ENCODE measurements around the gene PLCL2. TPM values are rescaled to one million over a fixed set of nuclear protein-coding genes. Genes with fewer than 3 reads are reported as not detected.

The PLCL2 gene
- total RNA-seq, 4 donors from 2014 or later: 1.4 to 4.5 (median 3.9) TPM

DNA sequence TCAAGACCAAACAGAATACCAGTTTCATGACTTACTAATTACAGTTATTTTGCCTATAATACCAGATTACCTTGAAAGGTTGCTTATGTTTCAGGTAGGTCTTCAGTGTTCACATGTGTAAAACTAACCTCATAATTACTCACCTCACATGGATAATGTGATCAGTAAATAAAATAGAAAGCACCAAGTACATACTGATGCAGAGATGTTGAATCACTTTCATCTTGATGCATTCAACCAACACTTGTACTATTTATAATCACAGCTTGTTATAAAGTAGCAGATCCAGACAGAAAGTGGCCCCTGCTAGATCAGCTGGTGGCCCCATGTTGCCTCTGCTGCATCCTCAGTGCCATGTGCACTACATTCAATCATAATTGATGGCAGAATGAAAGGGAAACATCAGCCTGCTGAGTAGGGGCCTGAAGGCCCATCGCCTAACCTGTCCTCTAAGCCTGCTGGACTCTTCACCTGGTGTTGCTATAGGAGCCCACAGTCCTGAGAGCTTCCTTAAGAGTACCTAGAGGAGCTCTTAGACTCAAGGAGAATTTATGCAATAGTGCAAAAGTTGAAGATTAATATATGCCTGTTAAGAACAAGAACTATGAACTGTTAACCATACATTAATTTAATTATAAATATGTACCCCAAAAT is 154.3 kb downstream of the PLCL2 start:
- DNase-seq (ENCODE audit: low spot score in 2 of 2): no peak
- H3K4me3 ChIP-seq (ENCODE audit: low read depth, poor library complexity, severe bottlenecking): no peak overlapping the region
- intact Hi-C loops (cut with DNase I; ENCODE audit: low total_unique reads): no loop called here
- 86 to 95% methylated on average over 1 of the region's 1 CpG for WGBS, 2 donors
- TF ChIP-seq, protein P1, sequence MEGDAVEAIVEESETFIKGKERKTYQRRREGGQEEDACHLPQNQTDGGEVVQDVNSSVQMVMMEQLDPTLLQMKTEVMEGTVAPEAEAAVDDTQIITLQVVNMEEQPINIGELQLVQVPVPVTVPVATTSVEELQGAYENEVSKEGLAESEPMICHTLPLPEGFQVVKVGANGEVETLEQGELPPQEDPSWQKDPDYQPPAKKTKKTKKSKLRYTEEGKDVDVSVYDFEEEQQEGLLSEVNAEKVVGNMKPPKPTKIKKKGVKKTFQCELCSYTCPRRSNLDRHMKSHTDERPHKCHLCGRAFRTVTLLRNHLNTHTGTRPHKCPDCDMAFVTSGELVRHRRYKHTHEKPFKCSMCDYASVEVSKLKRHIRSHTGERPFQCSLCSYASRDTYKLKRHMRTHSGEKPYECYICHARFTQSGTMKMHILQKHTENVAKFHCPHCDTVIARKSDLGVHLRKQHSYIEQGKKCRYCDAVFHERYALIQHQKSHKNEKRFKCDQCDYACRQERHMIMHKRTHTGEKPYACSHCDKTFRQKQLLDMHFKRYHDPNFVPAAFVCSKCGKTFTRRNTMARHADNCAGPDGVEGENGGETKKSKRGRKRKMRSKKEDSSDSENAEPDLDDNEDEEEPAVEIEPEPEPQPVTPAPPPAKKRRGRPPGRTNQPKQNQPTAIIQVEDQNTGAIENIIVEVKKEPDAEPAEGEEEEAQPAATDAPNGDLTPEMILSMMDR (IDR thresholded peaks at IDR 0.05): no peak
- TF ChIP-seq POLR2A (IDR thresholded peaks at IDR 0.05): no peak

DNA sequence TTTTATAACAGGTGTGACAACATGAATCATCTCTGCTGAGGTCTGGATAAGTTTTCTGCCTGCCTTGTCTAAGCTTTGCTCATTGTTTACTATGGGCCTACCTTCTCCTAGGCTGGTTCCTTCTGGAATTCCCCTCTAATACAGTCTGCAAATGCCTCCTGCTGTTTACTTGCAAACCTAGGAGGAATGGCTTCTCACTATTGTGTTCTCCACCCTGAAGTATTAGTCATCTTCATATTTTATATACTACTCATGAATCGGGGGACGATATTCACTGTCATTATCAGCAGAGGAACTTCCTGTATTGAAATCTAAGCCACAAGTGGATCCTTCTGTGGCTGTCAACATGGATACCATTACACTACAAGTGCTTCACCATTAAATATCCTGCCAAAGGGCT is 154.8 kb downstream of the PLCL2 start:
- H3K4me3 ChIP-seq (ENCODE audit: low read depth, poor library complexity, severe bottlenecking): no peak overlapping the region
- 11 to 15% methylated on average over 2 of the region's 2 CpGs for WGBS, 2 donors
- no peak for DNase-seq (ENCODE audit: low spot score in 2 of 2)
- TF ChIP-seq, protein P1 (IDR thresholded peaks at IDR 0.05): no peak
- no peak for TF ChIP-seq POLR2A (IDR thresholded peaks at IDR 0.05)
- intact Hi-C loops (cut with DNase I; ENCODE audit: low total_unique reads): no loop called here

DNA sequence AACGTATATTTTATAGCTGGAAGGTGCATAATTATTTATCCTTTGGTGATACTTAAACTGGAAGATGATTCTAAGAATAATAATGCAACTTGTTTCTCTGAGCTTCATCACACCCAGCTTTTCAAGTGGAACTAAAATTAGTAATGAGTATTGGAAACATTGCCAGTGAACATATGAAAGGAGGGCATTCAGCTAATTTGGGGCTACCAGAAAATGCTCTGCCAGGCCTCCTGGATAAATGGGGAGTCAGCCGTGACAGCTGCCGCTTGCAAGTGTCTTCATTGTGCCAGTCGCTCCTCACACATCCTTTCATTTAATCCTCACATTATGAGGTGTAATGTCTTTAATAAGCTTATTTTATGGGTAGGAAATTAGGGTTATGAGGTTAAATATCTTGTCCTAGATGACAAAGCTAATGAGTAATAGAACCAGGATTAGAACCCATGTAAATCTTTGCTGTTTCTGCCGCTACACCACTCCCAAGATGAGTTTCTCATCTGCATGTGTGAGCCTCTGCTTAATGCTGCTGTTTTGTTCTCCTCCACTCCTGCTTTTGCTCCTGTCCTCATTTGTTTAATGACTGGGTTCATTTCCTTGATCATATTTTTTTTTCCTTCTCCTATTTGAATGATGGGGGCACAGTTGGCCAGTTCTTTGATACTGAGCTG is 155.7 kb downstream of the PLCL2 start:
- WGBS, 2 donors: 95 to 96% methylated on average over 5 of the region's 5 CpGs
- DNase-seq (ENCODE audit: low spot score in 2 of 2): no peak
- TF ChIP-seq, protein P1 (IDR thresholded peaks at IDR 0.05): no peak
- no peak for TF ChIP-seq POLR2A (IDR thresholded peaks at IDR 0.05)
- H3K4me3 ChIP-seq (ENCODE audit: low read depth, poor library complexity, severe bottlenecking): no peak overlapping the region
- intact Hi-C loops (cut with DNase I; ENCODE audit: low total_unique reads): no loop called here

DNA sequence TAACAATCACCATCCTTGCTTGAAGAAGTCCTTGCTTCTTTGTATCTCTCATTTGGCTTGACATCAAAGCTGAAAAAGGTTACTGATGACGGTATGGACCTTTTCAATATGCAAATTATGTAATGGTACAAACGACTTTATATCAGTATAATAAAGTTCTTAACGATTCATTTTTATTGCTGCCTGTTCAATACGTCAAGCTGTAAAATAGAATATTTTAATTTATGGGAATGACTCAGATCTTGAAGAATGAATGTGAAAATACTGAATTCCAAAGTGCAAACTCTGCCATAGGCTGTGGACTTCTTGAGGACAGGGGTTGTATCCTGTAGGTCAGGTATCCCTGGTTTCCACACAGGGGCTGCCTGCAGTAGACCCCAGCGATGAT is 156.2 kb downstream of the PLCL2 start:
- no peak overlapping the region for H3K4me3 ChIP-seq (ENCODE audit: low read depth, poor library complexity, severe bottlenecking)
- intact Hi-C loops (cut with DNase I; ENCODE audit: low total_unique reads): no loop called here
- TF ChIP-seq, protein P1 (IDR thresholded peaks at IDR 0.05): no peak
- no peak for TF ChIP-seq POLR2A (IDR thresholded peaks at IDR 0.05)
- WGBS, 2 donors: 58 to 66% methylated on average over 5 of the region's 5 CpGs
- no peak for DNase-seq (ENCODE audit: low spot score in 2 of 2)

DNA sequence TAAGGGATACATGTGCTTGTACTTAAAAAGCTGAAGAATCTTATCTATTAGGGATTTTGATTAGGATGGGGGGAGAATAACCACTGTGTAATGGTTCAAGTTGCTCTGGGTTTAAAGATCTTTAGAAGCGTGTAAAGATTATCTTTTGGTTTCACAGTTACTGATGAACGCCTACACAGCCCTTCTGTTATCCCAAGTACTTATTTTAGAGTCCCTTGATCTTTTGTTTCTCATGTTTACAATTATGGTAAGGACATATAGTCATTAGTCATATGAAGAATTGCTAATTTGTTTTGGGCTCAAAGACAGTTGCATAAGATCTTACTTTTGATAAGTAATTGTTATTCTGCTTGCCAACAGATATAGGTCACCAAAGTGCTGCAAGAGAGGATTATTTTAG is 160.1 kb downstream of the PLCL2 start:
- intact Hi-C loops (cut with DNase I; ENCODE audit: low total_unique reads): no loop called here
- TF ChIP-seq POLR2A (IDR thresholded peaks at IDR 0.05): no peak
- TF ChIP-seq, protein P1 (IDR thresholded peaks at IDR 0.05): no peak
- DNase-seq (ENCODE audit: low spot score in 2 of 2): no peak
- no peak overlapping the region for H3K4me3 ChIP-seq (ENCODE audit: low read depth, poor library complexity, severe bottlenecking)
- WGBS, 2 donors: 89 to 90% methylated on average over 2 of the region's 2 CpGs
